Smooth muscle cell (in vitro differentiated cells): ENCODE data around the gene DEFB131B. TPM values are rescaled to one million over a fixed set of nuclear protein-coding genes. Genes with fewer than 3 reads are reported as not detected.

Experiments used
- DNase-seq: peaks from one replicate; lab custom pipeline; 2025; ENCODE audit not compliant: unreplicated experiment; lab: John Stamatoyannopoulos, UW
- H2AFZ ChIP-seq: fragments of 200-600 bp; sonication (generic); 2 replicates; pipeline ENCODE4 v1.6.0; 2016; ENCODE audit warnings: antibody characterized with exemption, low read depth, mild to moderate bottlenecking
- H3F3A ChIP-seq: fragments of 200-600 bp; sonication (generic); 2 replicates; pipeline ENCODE4 v1.6.0; 2017; ENCODE audit warnings: antibody characterized with exemption, low read depth
- H3K27ac ChIP-seq: fragments of 200-600 bp; sonication (generic); 2 replicates; pipeline ENCODE4 v1.5.1; 2016; ENCODE audit warnings: low read depth, mild to moderate bottlenecking
- H3K27me3 ChIP-seq: fragments of 200-600 bp; sonication (generic); 2 replicates; pipeline ENCODE4 v1.6.1; 2016; ENCODE audit warnings: low read depth, mild to moderate bottlenecking
- H3K36me3 ChIP-seq: fragments of 200-600 bp; sonication (generic); 2 replicates; pipeline ENCODE4 v1.5.1; 2016; ENCODE audit warnings: low read depth
- H3K4me1 ChIP-seq: fragments of 200-600 bp; sonication (generic); 2 replicates; pipeline ENCODE4 v1.5.1; 2016; ENCODE audit warnings: low read depth
- H3K4me2 ChIP-seq: fragments of 200-600 bp; sonication (generic); 2 replicates; pipeline ENCODE4 v1.6.0; 2016; ENCODE audit warnings: mild to moderate bottlenecking
- H3K4me3 ChIP-seq: fragments of 200-600 bp; sonication (generic); 2 replicates; pipeline ENCODE4 v1.5.1; 2016; ENCODE audit warnings: mild to moderate bottlenecking
- H3K79me2 ChIP-seq: fragments of 200-600 bp; sonication (generic); 2 replicates; pipeline ENCODE4 v1.6.0; 2016; ENCODE audit warnings: low read depth, mild to moderate bottlenecking
- H3K9ac ChIP-seq: fragments of 200-600 bp; sonication (generic); 2 replicates; pipeline ENCODE4 v1.6.0; 2016; ENCODE audit warnings: low read depth
- H3K9me3 ChIP-seq: fragments of 200-600 bp; sonication (generic); replicated peaks from 2 replicates; pipeline ENCODE4 v1.5.1; 2016; ENCODE audit warnings: low read depth
- H4K20me1 ChIP-seq: fragments of 200-600 bp; sonication (generic); 2 replicates; pipeline ENCODE4 v1.6.0; 2016; ENCODE audit warnings: low read depth
- CTCF ChIP-seq: fragments of 200-600 bp; sonication (generic); IDR thresholded peaks from 2 replicates; pipeline ENCODE4 v1.5.1; 2017; ENCODE audit warnings: borderline replicate concordance, mild to moderate bottlenecking, antibody characterized with exemption; ENCODE audit not compliant: insufficient read depth, poor library complexity, severe bottlenecking
- WGBS: methylation state at CpG from one replicate; pipeline ENCODE4 v1.1.7; 2016; ENCODE audit warnings: low lambda C conversion rate; 5-methylcytosine and 5-hydroxymethylcytosine counted together
- polyA plus RNA-seq: library from polyadenylated mRNA; unstranded; fragments of >200 nt; fragmentation: Nextera tagmentation; extraction: Ambion mirVana; gene quantifications from 2 replicates; pipeline ENCODE4 v1.2.1, GENCODE V29; 2016
- total RNA-seq: library from RNA; depleted of rRNA; stranded (reverse); fragments of >200 nt; gene quantifications from 2 replicates; pipeline ENCODE4 v1.2.3, GENCODE V29; 2014

The DEFB131B gene
- total and polyA plus RNA-seq, 2 experiments from 2014 or later: not detected

DNA sequence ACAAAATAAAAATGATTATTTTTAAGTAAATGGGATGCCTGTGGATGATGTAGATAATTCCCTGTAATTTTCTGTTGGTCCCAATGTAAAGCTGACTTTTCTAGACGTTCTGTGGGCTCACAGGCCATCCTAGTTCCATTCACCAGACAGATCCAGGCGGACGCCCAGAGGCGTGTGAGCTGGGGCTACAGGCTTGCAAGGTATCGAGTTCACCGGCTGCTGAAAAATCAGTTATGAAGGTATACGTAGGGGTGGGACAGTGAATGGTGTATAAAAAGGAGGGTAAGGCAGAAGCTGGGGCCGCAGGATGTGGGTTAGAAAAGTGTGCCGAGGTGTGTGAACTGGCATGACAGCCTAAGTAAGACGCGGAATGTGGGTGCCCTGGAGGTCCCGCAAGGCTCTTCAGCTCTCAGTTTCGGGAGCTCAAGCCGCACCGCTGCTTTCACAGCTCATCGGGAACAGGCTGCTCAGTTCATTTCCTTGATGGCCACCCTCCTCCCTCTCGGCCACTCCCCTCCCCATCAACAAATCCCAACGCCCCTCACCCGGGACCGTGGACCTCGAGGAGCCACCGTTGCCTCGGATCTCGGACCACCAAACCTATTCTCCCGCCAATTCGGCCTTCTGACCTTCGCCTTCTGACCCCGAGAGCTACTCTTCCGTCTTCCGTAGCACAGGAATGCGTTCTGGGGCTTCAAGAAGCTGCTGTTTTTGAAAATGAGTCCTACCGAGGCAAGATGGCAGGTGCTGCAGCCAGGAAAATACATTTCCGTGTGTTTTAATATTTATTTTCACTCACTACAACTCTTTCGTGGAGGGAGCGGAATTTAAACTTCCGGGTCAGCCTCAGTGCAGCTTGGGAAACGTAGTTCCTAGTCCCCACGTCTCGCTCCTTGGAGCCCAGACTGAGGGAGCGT, 49.8 kb downstream of the DEFB131B start, which contains the start of gene XNDC1N:
Gene XNDC1N, minus strand, starts transcription at position 775 of the 917 bp plus-strand sequence. CDS start 5,241 bp downstream, outside the sequence.
- Histone ChIP-seq H3K27me3 (no peaks in the 10 kb centered on the region), H3K27ac (peak within 1 kb of the TSS; percentile 83), H3K36me3 (no peaks in the 10 kb centered on the region), H3K4me1 (peaks cover 17% of the 10 kb centered on the region), H3K9me3 (no peaks in the 10 kb centered on the region), H4K20me1 (peaks cover 36% of the 10 kb centered on the region), H3K9ac (peak within 1 kb of the TSS; percentile 90), H3K79me2 (peaks cover 56% of the 10 kb centered on the region), H3K4me3 (peak within 1 kb of the TSS; percentile 99), H2AFZ (peak within 1 kb of the TSS; percentile 100), H3K4me2 (peak within 1 kb of the TSS; percentile 98), H3F3A (no peaks in the 10 kb centered on the region)
- DNase-seq: peak; percentile 26
- no peak for TF ChIP-seq CTCF
- 2% methylated on average over 40 of the region's 40 CpGs for WGBS

GRCh38 chr11:71928737-71929443, 50.6 kb downstream of the DEFB131B start, which contains the start of gene RNF121:
Gene RNF121 (plus strand): TSS chr11:71929046. CDS start chr11:71929062, 16 bp downstream.
- peak within 1 kb of the TSS; percentile 100 for H2AFZ ChIP-seq

DNA sequence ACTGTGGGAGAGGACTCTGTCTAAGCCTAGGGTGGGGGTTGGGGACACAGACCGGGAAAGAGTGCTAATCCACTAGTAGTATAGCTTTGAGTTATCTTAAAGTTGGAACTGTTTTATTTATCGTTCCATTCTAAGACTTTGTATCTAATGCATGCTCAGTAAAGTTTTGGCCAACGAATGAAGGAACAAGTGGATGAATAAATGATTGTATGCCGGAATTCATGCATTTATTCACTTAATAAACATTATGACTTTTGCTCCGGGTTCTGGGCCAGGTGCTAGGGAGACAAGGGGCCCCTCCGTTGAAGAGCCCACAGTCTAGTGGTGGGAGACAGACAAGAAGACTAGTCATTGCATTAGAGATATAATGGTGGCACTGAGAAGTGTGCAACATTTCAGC, 51.2 kb downstream of the DEFB131B start:
- Histone ChIP-seq H3K27ac (no peak overlapping the region), H3K27me3 (no peaks in the 10 kb centered on the region), H3K79me2 (peaks cover 70% of the 10 kb centered on the region), H3K4me2 (peak overlapping the region; percentile 98), H4K20me1 (peaks cover 50% of the 10 kb centered on the region), H3F3A (no peaks in the 10 kb centered on the region), H3K4me3 (peak overlapping the region; percentile 99), H3K9me3 (no peaks in the 10 kb centered on the region), H2AFZ (peak overlapping the region; percentile 100), H3K4me1 (peaks cover 17% of the 10 kb centered on the region), H3K36me3 (no peaks in the 10 kb centered on the region), H3K9ac (peak overlapping the region; percentile 90)
- WGBS: 10% methylated on average over 6 of the region's 6 CpGs
- no peak for DNase-seq
- no peak for TF ChIP-seq CTCF

More at GRCh38 chr11:71928737-71929443, 50.6 kb downstream of the DEFB131B start, which contains the start of gene RNF121:
- Histone ChIP-seq H3K4me2 (peak within 1 kb of the TSS; percentile 98), H3K79me2 (peaks cover 64% of the 10 kb centered on the region), H4K20me1 (peaks cover 44% of the 10 kb centered on the region), H3K27ac (peak within 1 kb of the TSS; percentile 83), H3K36me3 (no peaks in the 10 kb centered on the region), H3F3A (no peaks in the 10 kb centered on the region), H3K4me1 (peaks cover 17% of the 10 kb centered on the region), H3K9me3 (no peaks in the 10 kb centered on the region), H3K4me3 (peak within 1 kb of the TSS; percentile 99), H3K27me3 (no peaks in the 10 kb centered on the region), H3K9ac (peak within 1 kb of the TSS; percentile 90)
- DNase-seq: peak; percentile 75
- no peak for TF ChIP-seq CTCF
- WGBS: under 1% methylated on average over 32 of the region's 32 CpGs
